Measurements from ENCODE around the gene TRPM2.

The TRPM2 gene

DNA sequence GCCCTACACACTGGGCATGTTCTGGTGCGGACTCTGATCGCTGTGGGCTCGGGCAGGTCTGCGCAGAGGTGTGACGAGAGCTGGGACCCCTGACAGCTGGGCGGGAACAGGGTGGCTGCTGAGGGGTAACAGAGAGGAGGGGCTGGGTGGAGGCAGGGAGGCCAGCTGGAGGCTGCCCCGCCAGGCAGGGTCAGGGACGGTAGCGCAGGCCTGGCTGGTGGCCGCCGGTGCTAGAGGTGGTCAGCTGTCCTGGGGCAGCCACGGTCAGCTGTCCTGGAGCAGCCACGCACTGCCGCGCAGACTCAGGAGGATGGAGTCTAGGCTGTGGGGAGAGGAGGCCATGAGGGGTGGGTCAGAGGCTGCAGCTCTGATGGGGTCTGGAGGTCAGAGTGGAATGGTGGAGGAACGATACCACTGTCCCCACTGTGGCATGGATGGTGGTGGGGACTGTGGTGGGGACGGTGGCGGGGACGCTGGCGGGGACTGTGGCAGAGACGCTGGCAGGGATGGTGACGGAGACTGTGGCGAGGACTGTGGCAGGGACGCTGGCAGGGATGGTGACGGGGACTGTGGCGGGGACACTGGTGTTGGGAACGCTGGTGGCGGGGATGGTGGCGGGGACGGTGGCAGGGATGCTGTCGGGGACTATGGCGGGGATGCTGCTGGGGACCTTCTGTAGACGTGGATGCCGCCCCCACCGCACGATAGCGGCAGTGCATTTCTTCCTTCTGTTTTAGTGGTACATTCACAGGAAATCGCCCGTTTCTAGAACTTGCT lies 80.6 kb downstream of the TRPM2 start:
- DNase-seq = no peak

DNA sequence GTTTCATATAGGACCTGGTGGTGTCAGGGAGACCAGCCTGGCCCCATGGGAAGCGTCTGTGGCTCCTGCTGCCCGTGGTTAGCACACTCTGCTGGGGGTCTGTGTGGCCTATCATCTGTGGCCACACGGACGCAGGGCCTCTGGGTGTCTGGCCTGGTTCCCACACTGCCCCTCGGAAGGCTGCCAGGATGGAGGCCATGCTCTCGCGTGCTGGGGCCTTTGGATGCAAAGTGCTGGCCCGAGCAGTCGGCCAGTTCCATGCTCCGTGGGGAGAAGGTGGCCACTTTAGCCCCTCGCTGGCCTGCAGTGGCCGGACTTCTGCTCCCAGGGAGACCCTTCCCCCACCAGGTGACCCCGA lies 81.1 kb downstream of the TRPM2 start:
- no peak for DNase-seq

DNA sequence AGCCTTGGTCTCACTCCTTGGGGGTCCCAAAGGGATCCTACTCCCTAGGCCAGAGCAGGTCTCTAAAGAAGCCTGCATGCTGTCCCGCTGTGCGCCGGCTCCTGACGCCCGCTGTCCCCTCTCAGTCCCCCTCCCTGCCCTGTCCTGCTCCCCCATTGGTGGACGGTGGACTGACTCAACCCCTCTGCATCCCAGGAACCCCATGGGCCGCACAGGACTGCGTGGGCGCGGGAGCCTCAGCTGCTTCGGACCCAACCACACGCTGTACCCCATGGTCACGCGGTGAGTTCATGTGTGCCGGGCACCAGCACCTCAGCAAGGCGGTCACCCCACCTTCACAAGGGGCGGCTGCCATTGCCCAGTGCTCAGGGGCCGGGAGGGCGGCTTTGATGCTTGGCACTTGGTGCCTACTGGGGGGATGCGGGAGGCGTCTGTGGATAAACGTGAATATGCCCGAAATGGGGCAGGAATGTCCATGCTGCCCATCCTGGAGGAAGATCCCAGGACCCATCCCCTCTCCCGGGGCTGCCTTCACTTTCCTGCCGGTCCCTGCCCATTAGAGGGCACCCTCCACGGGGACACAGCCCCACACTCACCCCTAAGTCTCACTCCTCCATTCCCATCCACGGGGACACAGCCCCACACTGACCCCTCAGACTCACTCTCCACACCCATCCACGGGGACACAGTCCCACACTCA lies 81.7 kb downstream of the TRPM2 start:
- no peak for DNase-seq

DNA sequence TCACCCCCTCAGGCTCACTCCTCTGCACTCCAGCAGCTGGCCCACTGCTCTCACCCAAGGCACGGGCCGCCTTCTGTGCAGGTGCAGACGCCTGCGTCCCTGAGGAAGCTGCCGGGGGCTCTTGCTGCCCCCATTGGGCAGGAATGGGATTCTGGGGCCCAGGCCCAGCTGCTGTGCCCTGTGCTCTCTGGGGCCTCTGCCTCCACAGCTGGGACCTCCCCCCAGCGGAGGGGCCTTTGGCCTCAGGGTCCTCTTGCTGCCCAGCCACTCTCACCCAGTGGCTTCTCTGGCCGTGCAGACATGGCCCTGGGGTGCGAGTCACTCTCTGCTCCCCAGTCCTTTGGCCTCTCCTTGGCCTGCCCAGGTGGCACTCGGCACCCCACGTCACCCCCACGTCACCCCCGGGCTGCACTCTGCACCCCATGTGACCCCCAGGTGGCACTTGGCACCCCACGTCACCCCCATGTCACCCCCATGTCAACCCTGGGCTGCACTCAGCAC lies 82.7 kb downstream of the TRPM2 start:
- no peak for DNase-seq

DNA sequence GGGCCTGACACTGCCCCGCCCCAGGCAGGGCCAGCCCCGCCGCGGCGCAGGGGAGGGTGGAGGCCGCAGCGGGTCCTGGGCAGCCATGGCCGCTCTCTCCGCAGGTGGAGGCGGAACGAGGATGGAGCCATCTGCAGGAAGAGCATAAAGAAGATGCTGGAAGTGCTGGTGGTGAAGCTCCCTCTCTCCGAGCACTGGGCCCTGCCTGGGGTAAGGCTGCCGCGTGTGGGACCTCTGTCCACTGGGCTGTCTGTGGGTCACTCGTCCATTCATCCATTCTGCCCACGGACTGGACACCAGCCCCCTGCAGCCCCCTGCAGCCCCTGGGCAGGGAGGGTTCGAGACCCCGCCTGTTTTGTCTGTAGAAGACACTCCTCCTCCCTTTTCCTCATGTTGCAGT lies 83.5 kb downstream of the TRPM2 start:
- DNase-seq = no peak

DNA sequence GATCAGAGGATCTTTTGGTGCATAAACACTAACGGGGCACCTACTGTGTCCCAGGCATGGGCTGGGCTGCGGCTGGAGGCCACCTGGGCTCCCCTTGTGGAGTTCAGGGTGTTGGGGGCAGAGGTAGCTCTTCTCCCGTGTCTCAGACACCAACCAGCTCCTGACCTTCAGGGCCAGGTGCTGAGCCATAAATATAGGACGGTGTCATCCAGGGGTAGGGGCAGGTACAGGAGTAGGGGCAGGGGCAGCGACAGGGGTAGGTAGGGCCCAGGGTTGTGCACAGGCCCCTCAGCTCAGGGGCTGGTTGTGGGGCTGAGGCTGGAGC lies 83.9 kb downstream of the TRPM2 start:
- no peak for DNase-seq

DNA sequence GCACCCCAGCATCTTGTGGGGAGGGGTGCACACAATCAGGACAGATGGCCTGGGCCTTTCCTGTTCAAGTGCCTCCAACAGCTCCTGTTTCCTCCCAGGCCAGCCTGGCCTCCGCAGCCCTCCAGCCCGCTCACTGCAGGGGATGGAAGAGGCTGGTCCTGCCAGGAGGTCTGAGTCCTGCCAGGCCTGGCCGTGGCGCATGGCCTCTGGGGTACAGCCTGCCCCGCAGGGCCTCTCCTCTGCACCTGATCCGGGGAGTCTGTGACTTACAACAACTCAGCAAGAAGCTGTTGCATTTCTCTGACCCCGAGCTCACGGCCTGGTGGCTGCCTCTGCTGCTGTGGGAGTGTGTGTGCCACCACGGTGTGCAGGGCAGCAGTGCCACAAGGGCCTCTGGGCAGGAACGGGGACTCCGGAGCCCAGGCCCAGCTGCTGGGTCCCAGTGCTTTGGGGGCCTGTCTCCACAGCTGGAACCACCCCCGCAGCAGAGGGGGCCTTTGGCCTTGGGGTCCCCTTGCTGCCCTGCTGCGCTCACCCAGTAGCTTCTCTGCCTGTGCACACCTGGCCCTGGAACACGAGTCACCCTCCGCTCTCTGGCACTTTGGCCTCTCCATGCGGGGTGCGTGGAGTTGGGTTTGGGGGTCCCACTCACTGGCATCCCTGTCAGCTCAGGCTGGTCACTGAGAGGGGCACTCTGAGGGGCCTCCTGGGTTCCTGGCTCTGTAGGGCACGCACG lies 84.4 kb downstream of the TRPM2 start:
- DNase-seq = no peak

DNA sequence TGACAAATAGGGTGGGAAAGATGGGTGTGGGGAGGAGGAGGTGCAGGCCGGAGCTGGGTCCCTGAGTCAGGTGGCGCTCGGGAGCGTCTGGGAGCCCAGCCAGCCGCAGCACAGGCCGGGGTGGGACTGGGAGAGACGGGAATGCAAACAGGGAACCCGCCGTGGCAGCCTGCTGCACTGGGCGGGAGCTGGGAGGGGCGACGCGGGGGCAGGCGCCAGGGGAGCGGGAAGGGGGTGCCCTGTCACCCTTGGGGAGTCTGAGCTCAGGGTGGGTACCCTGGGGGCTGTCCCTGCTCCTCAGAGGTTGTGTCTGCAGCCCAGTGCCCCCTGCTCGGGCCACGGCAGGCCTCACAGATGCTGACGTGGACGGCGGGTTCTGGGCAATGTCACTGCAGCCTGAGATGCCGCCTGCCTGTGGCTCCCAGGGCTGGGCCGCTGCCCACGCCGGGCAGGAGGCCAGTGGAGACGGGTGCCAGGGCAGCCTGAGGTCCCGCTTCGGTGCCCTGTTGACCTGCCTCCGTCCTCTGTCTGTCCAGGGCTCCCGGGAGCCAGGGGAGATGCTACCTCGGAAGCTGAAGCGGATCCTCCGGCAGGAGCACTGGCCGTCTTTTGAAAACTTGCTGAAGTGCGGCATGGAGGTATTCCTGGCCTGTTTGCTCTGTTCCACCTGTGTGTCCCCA lies 85.2 kb downstream of the TRPM2 start:
- DNase-seq = no peak

DNA sequence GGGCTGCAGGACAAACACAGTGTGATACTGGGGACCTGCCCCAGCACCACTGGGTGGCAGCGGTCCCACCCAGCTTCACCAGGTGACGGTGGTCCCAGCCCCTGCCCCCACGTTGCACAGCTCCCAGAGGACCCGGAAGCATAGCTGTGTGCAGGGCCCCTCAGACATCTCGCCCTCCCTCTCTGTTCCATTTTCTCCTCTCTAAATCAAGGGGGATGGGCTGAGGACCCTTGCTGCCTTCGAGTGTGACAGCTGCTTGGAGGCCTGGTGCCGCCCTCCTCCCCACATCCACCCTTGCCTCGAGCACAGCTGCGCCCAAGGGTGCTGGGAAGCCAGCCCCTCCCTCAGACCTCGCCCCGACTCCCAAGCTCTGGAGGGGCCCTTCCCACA lies 85.8 kb downstream of the TRPM2 start:
- DNase-seq = no peak

DNA sequence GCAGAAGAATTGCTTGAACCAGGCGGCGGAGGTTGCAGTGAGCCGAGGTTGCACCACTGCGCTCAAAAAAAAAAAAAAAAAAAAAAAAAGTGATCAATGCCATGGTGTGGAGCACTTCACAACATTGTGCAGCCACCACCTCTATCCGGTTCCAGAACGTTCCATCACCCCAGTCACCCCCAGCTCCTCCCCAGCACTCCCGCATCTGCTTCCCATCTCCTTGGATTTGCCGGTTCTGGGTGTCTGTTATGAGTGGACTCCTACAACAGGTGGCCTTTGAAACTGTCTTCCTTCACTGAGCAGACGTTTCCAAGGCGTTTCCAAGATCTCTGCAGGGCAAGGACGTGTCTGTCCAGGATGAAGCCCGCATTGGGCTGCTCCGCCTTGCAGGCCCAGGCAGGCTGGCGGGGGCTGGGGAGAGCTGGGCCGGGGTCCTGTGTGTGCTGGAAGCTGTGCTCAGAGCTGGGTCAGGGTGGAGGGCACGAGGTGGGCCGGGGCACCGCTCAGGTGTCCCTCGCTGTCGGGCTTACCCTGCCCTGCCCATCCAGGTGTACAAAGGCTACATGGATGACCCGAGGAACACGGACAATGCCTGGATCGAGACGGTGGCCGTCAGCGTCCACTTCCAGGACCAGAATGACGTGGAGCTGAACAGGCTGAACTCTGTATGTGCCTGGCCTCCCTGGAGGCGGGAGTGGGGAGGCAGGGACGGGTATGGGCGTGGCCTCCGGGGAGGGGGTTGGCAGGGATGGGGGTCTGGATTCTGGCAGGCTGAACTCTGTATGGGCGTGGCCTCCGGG lies 87.0 kb downstream of the TRPM2 start:
- DNase-seq = no peak

DNA sequence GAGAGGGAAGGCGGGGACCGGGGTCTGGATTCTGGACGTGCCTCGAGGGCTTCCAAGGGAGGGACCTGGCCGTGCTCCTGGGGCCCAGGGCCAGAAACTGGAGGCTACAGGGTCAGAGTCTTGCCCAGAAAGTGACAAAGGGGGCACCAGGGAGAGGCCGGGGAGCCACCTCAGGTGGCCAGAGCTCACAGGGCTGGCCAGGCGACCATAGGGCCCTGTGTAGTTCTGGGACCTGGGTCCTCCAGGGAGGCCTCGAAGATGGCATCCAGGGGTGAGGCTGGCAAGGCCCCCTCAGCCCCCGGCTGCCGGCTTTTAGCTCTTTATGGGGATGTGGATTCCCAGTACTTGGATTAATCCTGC lies 87.6 kb downstream of the TRPM2 start:
- no peak for DNase-seq

DNA sequence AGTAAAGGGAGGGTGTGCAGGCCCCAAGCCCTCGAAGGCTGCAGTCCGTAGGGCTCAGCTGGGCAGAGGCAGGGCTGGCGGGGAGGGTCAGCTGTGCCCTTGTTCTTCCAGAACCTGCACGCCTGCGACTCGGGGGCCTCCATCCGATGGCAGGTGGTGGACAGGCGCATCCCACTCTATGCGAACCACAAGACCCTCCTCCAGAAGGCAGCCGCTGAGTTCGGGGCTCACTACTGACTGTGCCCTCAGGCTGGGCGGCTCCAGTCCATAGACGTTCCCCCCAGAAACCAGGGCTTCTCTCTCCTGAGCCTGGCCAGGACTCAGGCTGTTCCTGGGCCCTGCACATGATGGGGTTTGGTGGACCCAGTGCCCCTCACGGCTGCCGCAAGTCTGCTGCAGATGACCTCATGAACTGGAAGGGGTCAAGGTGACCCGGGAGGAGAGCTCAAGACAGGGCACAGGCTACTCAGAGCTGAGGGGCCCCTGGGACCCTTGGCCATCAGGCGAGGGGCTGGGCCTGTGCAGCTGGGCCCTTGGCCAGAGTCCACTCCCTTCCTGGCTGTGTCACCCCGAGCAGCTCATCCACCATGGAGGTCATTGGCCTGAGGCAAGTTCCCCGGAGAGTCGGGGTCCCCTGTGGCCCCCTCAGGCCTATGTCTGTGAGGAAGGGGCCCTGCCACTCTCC lies 88.3 kb downstream of the TRPM2 start:
- DNase-seq = no peak

DNA sequence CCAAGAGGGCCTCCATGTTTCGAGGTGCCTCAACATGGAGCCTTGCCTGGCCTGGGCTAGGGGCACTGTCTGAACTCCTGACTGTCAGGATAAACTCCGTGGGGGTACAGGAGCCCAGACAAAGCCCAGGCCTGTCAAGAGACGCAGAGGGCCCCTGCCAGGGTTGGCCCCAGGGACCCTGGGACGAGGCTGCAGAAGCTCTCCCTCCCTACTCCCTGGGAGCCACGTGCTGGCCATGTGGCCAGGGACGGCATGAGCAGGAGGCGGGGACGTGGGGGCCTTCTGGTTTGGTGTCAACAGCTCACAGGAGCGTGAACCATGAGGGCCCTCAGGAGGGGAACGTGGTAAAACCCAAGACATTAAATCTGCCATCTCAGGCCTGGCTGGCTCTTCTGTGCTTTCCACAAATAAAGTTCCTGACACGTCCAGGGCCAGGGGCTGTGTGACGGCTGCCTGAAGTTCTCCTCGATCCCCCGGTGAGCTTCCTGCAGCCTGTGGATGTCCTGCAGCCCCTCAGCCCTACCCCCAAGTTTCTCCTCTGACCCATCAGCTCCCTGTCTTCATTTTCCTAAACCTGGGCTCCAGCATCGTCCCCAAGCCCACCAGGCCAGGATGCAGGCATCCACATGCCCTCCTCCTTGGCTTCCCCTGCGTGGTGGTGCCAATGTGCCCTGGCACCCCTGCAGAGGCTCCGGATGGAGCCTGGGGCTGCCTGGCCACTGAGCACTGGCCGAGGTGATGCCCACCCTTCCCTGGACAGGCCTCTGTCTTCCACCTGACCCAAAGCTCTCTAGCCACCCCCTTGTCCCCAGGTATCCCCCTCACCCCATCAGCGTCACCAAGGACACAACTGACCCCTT lies 89.1 kb downstream of the TRPM2 start:
- no peak for DNase-seq

DNA sequence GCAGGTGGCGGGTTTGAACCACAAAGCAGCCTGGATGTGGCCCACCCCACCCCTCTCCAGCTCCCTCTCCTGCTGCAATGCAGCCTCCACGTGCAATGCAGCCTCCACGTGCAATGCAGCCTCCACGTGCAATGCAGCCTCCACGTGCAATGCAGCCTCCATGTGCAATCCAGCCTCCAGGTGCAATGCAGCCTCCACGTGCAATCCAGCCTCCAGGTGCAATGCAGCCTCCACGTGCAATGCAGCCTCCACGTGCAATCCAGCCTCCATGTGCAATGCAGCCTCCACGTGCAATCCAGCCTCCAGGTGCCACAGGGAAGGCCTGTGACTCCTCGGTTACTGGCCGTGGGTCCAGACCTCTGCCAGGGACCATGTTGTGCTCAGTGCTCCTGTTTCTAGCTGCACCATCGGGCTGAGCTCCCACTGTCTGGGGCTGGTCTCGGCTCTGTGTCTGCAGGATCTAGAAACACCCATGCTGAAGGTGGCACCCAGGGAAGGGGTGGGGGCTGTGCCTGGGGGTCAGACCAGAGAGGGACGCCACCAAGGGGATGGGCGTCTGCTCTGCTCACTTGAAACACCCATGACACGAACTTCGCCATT lies 90.0 kb downstream of the TRPM2 start:
- DNase-seq = no peak

DNA sequence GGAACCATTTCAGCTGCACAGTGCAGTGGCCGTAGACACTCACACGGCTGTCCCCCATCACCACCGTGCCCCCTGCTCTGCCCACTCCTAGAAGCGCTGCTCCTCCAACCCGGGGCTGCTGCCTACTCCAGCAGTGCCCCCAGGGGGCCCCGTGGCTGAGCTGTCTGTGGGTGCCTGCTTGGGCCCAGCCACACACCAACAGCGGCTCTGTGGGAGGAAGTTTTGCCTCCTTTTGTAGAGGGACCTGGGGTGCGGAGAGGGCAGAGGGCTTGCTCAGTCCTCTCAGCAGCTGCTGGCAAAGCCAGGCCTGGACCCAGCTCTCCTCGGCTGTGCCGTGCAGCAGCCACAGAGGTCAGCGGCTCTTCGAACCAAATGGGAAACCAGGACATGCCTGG lies 90.5 kb downstream of the TRPM2 start:
- DNase-seq = no peak

DNA sequence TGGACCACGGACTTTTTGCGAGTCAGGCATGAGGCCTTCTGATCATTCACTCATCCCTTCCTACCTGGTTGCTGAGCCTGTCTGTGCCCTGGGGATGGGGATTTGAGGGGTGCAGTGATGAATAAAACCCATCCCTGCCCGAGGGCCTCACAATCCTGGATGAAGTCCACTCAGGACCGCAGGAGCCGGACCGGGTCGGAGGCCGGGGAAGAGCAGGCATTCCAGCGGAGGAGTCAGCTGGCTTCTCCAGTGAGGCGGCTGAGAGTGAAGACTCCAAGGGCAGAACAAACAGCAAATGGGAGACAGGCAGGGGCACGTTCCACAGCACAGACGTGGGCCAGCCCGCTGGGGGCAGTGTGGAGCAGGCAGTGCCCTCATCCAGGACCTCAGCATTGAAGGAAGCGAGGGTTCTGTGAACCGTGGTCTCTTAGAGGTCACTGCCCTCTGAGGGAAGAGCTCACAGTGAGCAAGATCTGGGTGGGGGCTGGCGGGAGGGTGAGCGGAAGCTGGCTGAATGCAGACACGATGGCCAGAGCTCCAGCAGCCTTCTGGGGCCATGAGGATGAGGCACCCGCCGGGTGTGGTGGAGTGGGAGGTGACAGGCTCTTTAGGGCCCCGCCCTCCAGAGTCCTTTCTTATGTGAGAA lies 91.0 kb downstream of the TRPM2 start:
- DNase-seq = no peak

DNA sequence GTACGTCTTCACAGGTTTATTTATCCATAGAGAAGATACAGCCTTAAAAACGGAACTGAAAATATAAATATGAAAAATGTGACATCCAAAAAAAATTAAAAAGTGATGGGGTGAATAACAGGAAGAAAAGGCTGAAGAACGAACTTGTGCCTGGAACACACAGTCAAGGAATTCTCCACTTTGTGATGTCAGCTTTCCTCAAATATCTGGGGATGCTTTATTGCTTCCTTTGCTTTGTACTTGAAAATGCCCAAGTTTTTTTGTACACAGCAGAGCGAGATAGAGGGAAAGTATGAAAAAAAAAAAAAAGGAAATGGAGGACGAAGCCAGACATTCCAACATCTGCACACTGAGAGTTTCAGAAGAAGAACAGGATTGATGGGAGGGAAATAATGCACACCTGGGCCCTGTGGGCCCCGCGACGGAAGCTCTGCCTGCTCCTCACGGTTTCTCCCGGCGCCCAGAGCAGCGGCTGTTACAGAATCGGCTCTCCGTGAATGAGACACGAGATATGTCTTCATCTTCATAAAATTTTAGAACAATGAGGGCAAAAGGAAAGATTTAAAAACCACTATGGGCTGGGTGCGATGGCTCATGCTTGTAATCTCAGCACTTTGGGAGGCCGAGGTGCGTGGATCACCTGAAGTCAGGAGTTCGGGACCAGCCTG lies 91.9 kb downstream of the TRPM2 start:
- DNase-seq = no peak

DNA sequence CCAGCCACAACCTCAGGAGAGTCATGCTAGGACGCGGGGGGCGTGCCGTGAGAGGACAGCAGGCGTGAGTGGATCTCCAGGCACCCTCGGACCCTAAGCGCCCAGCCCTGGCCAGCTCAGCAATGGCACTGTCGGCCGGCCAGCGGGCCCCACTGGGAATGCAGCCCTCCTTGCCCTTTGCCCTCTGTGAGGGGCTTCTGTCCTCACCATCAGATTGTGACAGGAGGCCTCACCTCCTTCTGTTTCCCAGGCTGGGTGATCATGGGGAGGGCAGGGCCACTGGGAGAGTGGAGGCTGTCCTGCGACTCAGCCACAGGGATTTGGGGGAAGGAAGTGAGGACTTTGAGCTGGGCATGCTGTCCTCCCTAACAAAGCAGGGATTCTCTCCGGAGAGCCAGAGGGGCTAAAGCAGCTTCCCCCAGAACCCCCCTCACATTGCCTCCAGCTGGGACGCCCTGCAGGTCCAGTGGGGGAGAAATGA lies 95.3 kb downstream of the TRPM2 start:
- DNase-seq = no peak

All from stimulated activated naive CD4-positive, alpha-beta T cell (primary cell).